HEK293 (cell line): Measurements from ENCODE around the gene ADAMTS2.

Experiments used
- CTCF ChIA-PET: fragments of 350-600 bp; formaldehyde crosslinking; extraction: SDS; loops from one replicate; lab custom pipeline; 2021; ENCODE audit warnings: antibody characterized with exemption; lab: Yijun Ruan, JAX
- POLR2A ChIA-PET: fragments of 300-600 bp; formaldehyde crosslinking; extraction: SDS; loops from one replicate; lab custom pipeline; 2020; ENCODE audit warnings: antibody characterized with exemption, inconsistent platforms; lab: Yijun Ruan, JAX
- H3K27ac ChIP-seq: fragments of 200-500 bp; sonication (Bioruptor generic); 2 replicates; pipeline ENCODE4 v1.5.1; 2014; ENCODE audit warnings: low read depth, low read length, control low read depth, inconsistent platforms; ENCODE audit errors: extremely low read depth
- H3K36me3 ChIP-seq, 2 experiments: fragments of 200-500 bp in 1 of 2; sonication (Bioruptor generic) in 1 of 2; 1 replicate in 1 of 2; 2 replicates in 1 of 2; pipeline ENCODE4 v1.5.1; 2014 to 2017; ENCODE audit warnings: inconsistent platforms in 2 of 2, low read length in 2 of 2; ENCODE audit not compliant: control insufficient read depth in 2 of 2, insufficient read depth in 1 of 2
- H3K4me1 ChIP-seq: fragments of 200-500 bp; sonication (Bioruptor generic); 2 replicates; pipeline ENCODE4 v1.5.1; 2014; ENCODE audit warnings: mild to moderate bottlenecking, low read length, inconsistent platforms; ENCODE audit not compliant: control insufficient read depth, insufficient read depth
- H3K4me3 ChIP-seq: 2 replicates; pipeline ENCODE4 v1.5.1; 2011; ENCODE audit warnings: low read depth, mild to moderate bottlenecking, control low read depth, low read length, moderate library complexity
- H3K9me3 ChIP-seq: fragments of 200-500 bp; sonication (Bioruptor generic); 2 replicates; pipeline ENCODE4 v1.5.1; 2014; ENCODE audit warnings: low read depth, low read length, inconsistent platforms; ENCODE audit not compliant: control insufficient read depth, insufficient read depth
- HIC1 ChIP-seq: fragments of 450-650 bp; formaldehyde crosslinking; IDR thresholded peaks from 2 replicates; pipeline ENCODE4 v1.5.1; 2016; ENCODE audit warnings: missing biosample characterization, missing genetic modification characterization
- IKZF3 ChIP-seq: fragments of 450-650 bp; IDR thresholded peaks from 2 replicates; pipeline ENCODE4 v1.5.0; 2018; ENCODE audit warnings: missing biosample characterization, mild to moderate bottlenecking, missing genetic modification characterization, moderate library complexity
- SALL2 ChIP-seq: fragments of 450-650 bp; formaldehyde crosslinking; IDR thresholded peaks from 2 replicates; pipeline ENCODE4 v1.5.0; 2017; ENCODE audit warnings: missing biosample characterization, mild to moderate bottlenecking, missing genetic modification characterization, borderline replicate concordance
- SETDB1 ChIP-seq: IDR thresholded peaks from one replicate; pipeline ENCODE4 v1.6.1; 2017; ENCODE audit warnings: mild to moderate bottlenecking, low read length, moderate library complexity, mixed read lengths; ENCODE audit not compliant: insufficient read length
- TCF7L2 ChIP-seq: IDR thresholded peaks from 2 replicates; pipeline ENCODE4 v1.6.1; 2011; ENCODE audit warnings: low read depth, mild to moderate bottlenecking, inconsistent platforms, low read length, moderate library complexity, borderline replicate concordance
- TRIM28 ChIP-seq: IDR thresholded peaks from 2 replicates; pipeline ENCODE4 v1.6.1; 2011; ENCODE audit warnings: low read length, control low read depth, borderline replicate concordance
- ZBTB20 ChIP-seq: fragments of 450-650 bp; formaldehyde crosslinking; IDR thresholded peaks from 2 replicates; pipeline ENCODE4 v1.5.1; 2016; ENCODE audit warnings: missing biosample characterization, missing genetic modification characterization
- ZFP69B ChIP-seq: fragments of 450-650 bp; formaldehyde crosslinking; IDR thresholded peaks from 2 replicates; pipeline ENCODE4 v1.5.1; 2016; ENCODE audit warnings: missing biosample characterization, missing genetic modification characterization
- ZNF133 ChIP-seq: fragments of 450-650 bp; formaldehyde crosslinking; IDR thresholded peaks from 2 replicates; pipeline ENCODE4 v1.5.1; 2016; ENCODE audit warnings: missing biosample characterization, missing genetic modification characterization
- ZNF184 ChIP-seq: fragments of 450-650 bp; IDR thresholded peaks from 2 replicates; pipeline ENCODE4 v1.5.1; 2018; ENCODE audit warnings: missing biosample characterization, mild to moderate bottlenecking, missing genetic modification characterization
- ZNF19 ChIP-seq: fragments of 450-650 bp; formaldehyde crosslinking; IDR thresholded peaks from 2 replicates; pipeline ENCODE4; 2016; ENCODE audit warnings: missing biosample characterization, missing genetic modification characterization, low read depth
- ZNF274 ChIP-seq, 2 experiments: fragments of 200-500 bp in 1 of 2; fragments of 450-650 bp in 1 of 2; sonication (Bioruptor generic) in 1 of 2; formaldehyde crosslinking in 1 of 2; IDR thresholded peaks; 2 replicates each; pipeline versions ENCODE4 v1.5.1 to v1.6.1; 2014 to 2016; ENCODE audit warnings: borderline replicate concordance in 1 of 2, inconsistent platforms in 1 of 2, low read length in 1 of 2, missing biosample characterization in 1 of 2, missing genetic modification characterization in 1 of 2
- ZNF311 ChIP-seq: fragments of 450-650 bp; formaldehyde crosslinking; IDR thresholded peaks from 2 replicates; pipeline ENCODE4 v1.5.1; 2017; ENCODE audit warnings: missing biosample characterization, missing genetic modification characterization, borderline replicate concordance
- ZNF324 ChIP-seq: fragments of 450-650 bp; formaldehyde crosslinking; IDR thresholded peaks from 2 replicates; pipeline ENCODE4 v1.5.1; 2016; ENCODE audit warnings: missing biosample characterization, missing genetic modification characterization
- ZNF423 ChIP-seq: fragments of 450-650 bp; formaldehyde crosslinking; IDR thresholded peaks from 2 replicates; pipeline ENCODE4 v1.5.1; 2016; ENCODE audit warnings: missing biosample characterization, missing genetic modification characterization
- ZNF785 ChIP-seq: fragments of 450-650 bp; formaldehyde crosslinking; IDR thresholded peaks from 2 replicates; pipeline ENCODE4 v1.5.1; 2016; ENCODE audit warnings: missing biosample characterization, missing genetic modification characterization
- ZNF830 ChIP-seq: fragments of 450-650 bp; IDR thresholded peaks from 2 replicates; pipeline ENCODE4 v1.5.0; 2018; ENCODE audit warnings: missing biosample characterization, missing genetic modification characterization, low read depth, mild to moderate bottlenecking, moderate library complexity
- TF ChIP-seq, protein P1 (sequence below): fragments of 450-650 bp; formaldehyde crosslinking; IDR thresholded peaks from 2 replicates; pipeline ENCODE4 v1.5.1; 2016; ENCODE audit warnings: missing biosample characterization, missing genetic modification characterization

Gene ADAMTS2

GRCh38 chr5:179176166-179176565 is 169.1 kb downstream of the ADAMTS2 start:
- Histone ChIP-seq H3K36me3 (no peaks in the 10 kb centered on the region), H3K4me1 (no peaks in the 10 kb centered on the region), H3K4me3 (no peak overlapping the region), H3K27ac (no peak overlapping the region), H3K9me3 (no peaks in the 10 kb centered on the region)
- TF ChIP-seq ZBTB20 (tag by site-specific recombination) (no peak), ZNF324 (tag by site-specific recombination) (no peak), TRIM28 (no peak), ZNF274 (IDR thresholded peaks at IDR 0.05; ENCODE audit: low read length) (no peak), ZNF274 (tag by site-specific recombination; IDR thresholded peaks at IDR 0.05; ENCODE audit: borderline replicate concordance) (no peak), ZNF19 (tag by site-specific recombination) (no peak)
- ChIA-PET CTCF (interaction anchor here (0.6 to 1.6 kb wide), 2 partner anchors 8 to 9 kb away, joined by 4 to 5 read pairs; no protein-coding TSS in a partner anchor), POLR2A (no interaction called here)

- no peaks in the 10 kb centered on the region for H3K4me1 ChIP-seq
- H3K9me3 ChIP-seq, result no peaks in the 10 kb centered on the region
- no peak overlapping the region for H3K4me3 ChIP-seq
- ChIA-PET POLR2A (no interaction called here), CTCF (interaction anchor here (0.6 kb wide), 1 partner anchor 322 kb away, joined by 3 read pairs; no protein-coding TSS in a partner anchor)
- H3K27ac ChIP-seq, result no peak overlapping the region
- no peak for TF ChIP-seq ZNF785 (tag by site-specific recombination)
- TF ChIP-seq, protein P1, sequence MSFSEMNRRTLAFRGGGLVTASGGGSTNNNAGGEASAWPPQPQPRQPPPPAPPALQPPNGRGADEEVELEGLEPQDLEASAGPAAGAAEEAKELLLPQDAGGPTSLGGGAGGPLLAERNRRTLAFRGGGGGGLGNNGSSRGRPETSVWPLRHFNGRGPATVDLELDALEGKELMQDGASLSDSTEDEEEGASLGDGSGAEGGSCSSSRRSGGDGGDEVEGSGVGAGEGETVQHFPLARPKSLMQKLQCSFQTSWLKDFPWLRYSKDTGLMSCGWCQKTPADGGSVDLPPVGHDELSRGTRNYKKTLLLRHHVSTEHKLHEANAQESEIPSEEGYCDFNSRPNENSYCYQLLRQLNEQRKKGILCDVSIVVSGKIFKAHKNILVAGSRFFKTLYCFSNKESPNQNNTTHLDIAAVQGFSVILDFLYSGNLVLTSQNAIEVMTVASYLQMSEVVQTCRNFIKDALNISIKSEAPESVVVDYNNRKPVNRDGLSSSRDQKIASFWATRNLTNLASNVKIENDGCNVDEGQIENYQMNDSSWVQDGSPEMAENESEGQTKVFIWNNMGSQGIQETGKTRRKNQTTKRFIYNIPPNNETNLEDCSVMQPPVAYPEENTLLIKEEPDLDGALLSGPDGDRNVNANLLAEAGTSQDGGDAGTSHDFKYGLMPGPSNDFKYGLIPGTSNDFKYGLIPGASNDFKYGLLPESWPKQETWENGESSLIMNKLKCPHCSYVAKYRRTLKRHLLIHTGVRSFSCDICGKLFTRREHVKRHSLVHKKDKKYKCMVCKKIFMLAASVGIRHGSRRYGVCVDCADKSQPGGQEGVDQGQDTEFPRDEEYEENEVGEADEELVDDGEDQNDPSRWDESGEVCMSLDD, result no peak
- TF ChIP-seq SALL2 (tag by site-specific recombination), result no peak
- no peak for TF ChIP-seq ZNF423 (tag by site-specific recombination)
- H3K36me3 ChIP-seq, result no peaks in the 10 kb centered on the region
Observed at GRCh38 chr5:179171816-179172745, 173.2 kb downstream of the ADAMTS2 start.

DNA sequence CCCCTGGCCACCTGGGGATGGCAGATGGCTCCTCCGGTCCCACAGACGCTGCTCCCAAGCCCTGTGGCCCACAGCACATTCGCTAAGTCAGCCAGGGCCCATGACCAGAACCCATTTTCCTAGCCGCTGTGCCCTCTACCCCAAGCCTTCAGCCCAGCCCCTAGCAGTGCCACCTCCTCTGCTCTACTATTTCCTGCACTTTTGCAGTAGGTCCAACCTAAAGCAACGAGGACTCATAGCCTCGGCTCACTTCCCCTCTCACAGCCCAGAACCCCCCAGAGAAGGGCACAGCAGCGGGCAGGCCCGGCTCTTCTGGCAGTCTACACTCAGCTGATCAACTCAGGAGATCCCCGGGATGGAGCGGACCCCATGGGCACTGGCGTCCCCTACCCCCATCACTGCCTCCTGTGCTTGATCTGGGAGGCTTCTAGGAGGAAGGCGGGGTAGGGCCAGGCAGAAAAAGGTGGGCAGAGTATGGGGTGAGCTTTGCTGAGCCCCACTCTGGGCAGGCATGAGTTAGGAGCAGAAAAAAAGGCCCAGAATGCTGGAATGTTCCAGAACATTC is 173.9 kb downstream of the ADAMTS2 start:
- Histone ChIP-seq H3K27ac (no peak overlapping the region), H3K9me3 (no peaks in the 10 kb centered on the region), H3K4me3 (no peak overlapping the region), H3K36me3 (no peaks in the 10 kb centered on the region), H3K4me1 (no peaks in the 10 kb centered on the region)
- POLR2A ChIA-PET, result no interaction called here
- CTCF ChIA-PET, result no interaction called here
- no peak for TF ChIP-seq ZNF311 (tag by site-specific recombination)
- no peak for TF ChIP-seq ZNF133
- TF ChIP-seq ZNF19 (tag by site-specific recombination), result no peak
- TF ChIP-seq SALL2 (tag by site-specific recombination), result no peak

DNA sequence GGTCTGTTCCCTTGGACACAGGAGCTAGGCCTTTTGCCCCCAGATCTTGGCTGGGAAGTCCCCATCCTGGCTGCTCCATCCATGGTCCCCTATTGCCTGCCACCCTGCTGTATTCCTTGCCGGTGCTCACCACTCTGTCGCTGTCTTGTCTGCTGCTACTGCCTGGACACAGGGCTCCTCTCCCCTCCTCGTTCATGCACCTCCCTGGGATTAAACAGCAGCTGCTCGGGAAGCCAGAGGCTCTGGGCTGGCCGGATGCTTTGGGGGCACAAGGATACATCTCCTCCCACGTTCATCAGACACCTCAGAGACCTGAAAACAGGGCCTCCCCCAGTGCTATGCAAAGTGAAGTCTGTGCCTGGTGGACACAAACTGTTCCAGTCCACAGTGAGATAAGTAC is 174.7 kb downstream of the ADAMTS2 start:
- no peaks in the 10 kb centered on the region for H3K9me3 ChIP-seq
- ChIA-PET POLR2A (no interaction called here), CTCF (interaction anchor here (0.5 kb wide), 1 partner anchor 325 kb away, joined by 3 read pairs; no protein-coding TSS in a partner anchor)
- no peak overlapping the region for H3K4me3 ChIP-seq
- H3K27ac ChIP-seq, result no peak overlapping the region
- no peaks in the 10 kb centered on the region for H3K36me3 ChIP-seq
- H3K4me1 ChIP-seq, result no peaks in the 10 kb centered on the region
- TF ChIP-seq ZFP69B (tag by site-specific recombination), result no peak
- TF ChIP-seq SETDB1, result no peak
- no peak for TF ChIP-seq ZNF274 (IDR thresholded peaks at IDR 0.05; ENCODE audit: low read length)
- TF ChIP-seq ZNF274 (tag by site-specific recombination; IDR thresholded peaks at IDR 0.05; ENCODE audit: borderline replicate concordance), result no peak
- no peak for TF ChIP-seq HIC1 (tag by site-specific recombination)
- TF ChIP-seq TCF7L2, result no peak
- no peak for TF ChIP-seq ZNF184
- no peak for TF ChIP-seq IKZF3 (tag by site-specific recombination)
- TF ChIP-seq ZNF830 (tag by site-specific recombination), result no peak
